Endothelial cell (in vitro differentiated cells): ENCODE data around the gene ADRA2B. TPM values are rescaled to one million over a fixed set of nuclear protein-coding genes. Genes with fewer than 3 reads are reported as not detected.

Experiments used
- DNase-seq: peaks from one replicate; pipeline ENCODE4 v3.0.0; 2021; ENCODE audit warnings: low spot score
- H3K27ac Mint-ChIP-seq: one replicate; pipeline ENCODE4 v1.8.0; 2021; ENCODE audit warnings: mixed read lengths, inconsistent platforms; ENCODE audit not compliant: unreplicated experiment
- H3K27me3 Mint-ChIP-seq: one replicate; pipeline ENCODE4 v1.8.0; 2021; ENCODE audit warnings: mild to moderate bottlenecking, moderate library complexity, mixed read lengths, inconsistent platforms; ENCODE audit not compliant: unreplicated experiment
- H3K36me3 Mint-ChIP-seq: one replicate; pipeline ENCODE4 v1.8.0; 2021; ENCODE audit warnings: mild to moderate bottlenecking, low read depth, mixed read lengths, inconsistent platforms; ENCODE audit not compliant: unreplicated experiment
- H3K4me1 Mint-ChIP-seq: one replicate; pipeline ENCODE4 v1.8.0; 2021; ENCODE audit warnings: mild to moderate bottlenecking, mixed read lengths, inconsistent platforms; ENCODE audit not compliant: unreplicated experiment
- H3K4me3 Mint-ChIP-seq: one replicate; pipeline ENCODE4 v1.8.0; 2021; ENCODE audit warnings: mild to moderate bottlenecking, mixed read lengths, inconsistent platforms; ENCODE audit not compliant: unreplicated experiment
- H3K9me3 Mint-ChIP-seq: one replicate; pipeline ENCODE4 v1.8.0; 2021; ENCODE audit warnings: mixed read lengths, inconsistent platforms; ENCODE audit not compliant: unreplicated experiment
- CTCF ChIP-seq: fragments of 200-600 bp; sonication (generic); IDR thresholded peaks from one replicate; pipeline ENCODE4 v1.5.0; 2021; ENCODE audit warnings: antibody characterized with exemption; ENCODE audit not compliant: unreplicated experiment
- total RNA-seq: library from RNA; stranded (reverse); fragmentation: NEBNext Ultra II Directional; extraction: Animal tissue kit (Norgen Biotek cat#: 25700); gene quantifications from one replicate; pipeline ENCODE4 v1.2.1, GENCODE V29; 2021; ENCODE audit not compliant: unreplicated experiment

ADRA2B gene
- total RNA-seq, 1 donor from 2014 or later = 0.46 TPM

GRCh38 chr2:96129528-96130120, 13.3 kb upstream of the ADRA2B start:
- no peak overlapping the region for H3K4me3 Mint-ChIP-seq
- H3K27me3 Mint-ChIP-seq = peaks cover 9% of the 10 kb centered on the region
- no peak overlapping the region for H3K27ac Mint-ChIP-seq
- H3K36me3 Mint-ChIP-seq = peaks cover 6% of the 10 kb centered on the region
- H3K4me1 Mint-ChIP-seq = no peaks in the 10 kb centered on the region
- H3K9me3 Mint-ChIP-seq = no peaks in the 10 kb centered on the region
- TF ChIP-seq CTCF = no peak
- DNase-seq = no peak

GRCh38 chr2:96128456-96128855, 12.1 kb upstream of the ADRA2B start:
- Mint-ChIP-seq H3K4me1 (no peaks in the 10 kb centered on the region), H3K27me3 (peaks cover 9% of the 10 kb centered on the region), H3K9me3 (no peaks in the 10 kb centered on the region), H3K36me3 (peaks cover 6% of the 10 kb centered on the region), H3K4me3 (no peak overlapping the region), H3K27ac (no peak overlapping the region)
- no peak for DNase-seq
- TF ChIP-seq CTCF = no peak

DNA sequence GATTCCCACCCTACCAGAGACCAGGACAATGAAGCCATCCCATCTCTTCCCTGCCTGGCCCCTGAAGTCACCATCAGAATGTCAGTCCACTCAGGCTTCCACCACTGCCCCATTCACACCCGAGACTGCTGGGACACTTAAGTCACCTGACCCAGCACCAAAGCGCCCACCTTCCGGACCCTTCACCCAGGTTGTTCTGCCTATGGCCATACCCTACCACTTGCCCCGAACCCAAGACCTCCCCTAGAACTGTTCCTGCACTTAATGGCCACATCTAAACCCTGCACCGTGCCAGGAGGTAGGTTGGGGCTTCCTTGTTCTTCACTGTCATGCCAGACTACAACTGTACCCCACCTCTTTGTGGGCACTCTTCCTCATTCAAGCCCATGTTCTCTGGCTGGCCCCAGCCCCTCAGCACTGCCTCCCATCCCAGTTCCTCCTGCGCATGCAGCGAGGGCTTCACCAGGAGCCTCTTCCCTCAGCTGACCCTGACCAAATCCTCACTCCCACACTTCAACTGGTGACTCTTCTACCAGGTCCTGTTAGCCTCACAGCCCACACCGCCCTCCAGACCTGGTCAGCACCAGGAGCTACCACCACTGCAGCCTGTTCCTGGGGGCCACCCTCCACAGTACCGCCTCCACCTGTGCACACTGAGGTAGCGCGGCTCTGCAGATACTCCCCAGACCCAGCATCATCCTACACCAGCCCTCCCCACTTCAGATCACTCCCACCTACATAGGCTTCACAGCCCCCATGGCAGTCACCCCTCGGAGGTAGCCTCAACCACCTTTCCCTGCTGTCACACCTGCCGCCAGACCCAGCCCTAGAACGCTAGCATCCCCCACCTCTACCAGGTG, 8.3 kb upstream of the ADRA2B start:
- H3K27me3 Mint-ChIP-seq = peaks cover 18% of the 10 kb centered on the region

DNA sequence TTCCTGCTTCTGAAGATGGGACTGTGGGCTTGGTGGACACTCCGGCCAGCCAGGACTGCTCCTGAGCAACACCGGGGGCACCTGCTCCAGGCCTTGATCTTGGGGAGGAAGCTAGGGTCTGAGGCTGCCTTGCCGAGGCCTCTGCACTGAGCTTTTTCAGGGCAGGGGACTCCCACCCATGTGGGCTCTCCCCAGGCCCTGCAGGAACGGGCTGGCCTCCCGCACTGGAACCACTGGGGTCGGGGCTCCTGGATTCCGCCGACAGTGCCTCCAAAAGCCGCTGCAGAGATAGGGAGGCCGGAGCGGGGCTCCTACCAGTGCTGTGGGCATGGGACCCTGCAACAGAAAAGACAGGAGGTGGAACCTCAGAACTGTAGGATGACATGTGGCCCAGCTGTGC, 7.6 kb upstream of the ADRA2B start:
- Mint-ChIP-seq H3K4me1 (peaks cover 14% of the 10 kb centered on the region), H3K4me3 (no peak overlapping the region), H3K36me3 (peaks cover 6% of the 10 kb centered on the region), H3K27me3 (peaks cover 21% of the 10 kb centered on the region), H3K9me3 (no peaks in the 10 kb centered on the region), H3K27ac (no peak overlapping the region)
- TF ChIP-seq CTCF = no peak
- no peak for DNase-seq

More for the DNA sequence above, 8.3 kb upstream of the ADRA2B start:
- no peak overlapping the region for H3K27ac Mint-ChIP-seq
- no peak for DNase-seq
- no peaks in the 10 kb centered on the region for H3K9me3 Mint-ChIP-seq
- peaks cover 6% of the 10 kb centered on the region for H3K36me3 Mint-ChIP-seq
- peaks cover 10% of the 10 kb centered on the region for H3K4me1 Mint-ChIP-seq
- no peak overlapping the region for H3K4me3 Mint-ChIP-seq
- TF ChIP-seq CTCF = no peak

DNA sequence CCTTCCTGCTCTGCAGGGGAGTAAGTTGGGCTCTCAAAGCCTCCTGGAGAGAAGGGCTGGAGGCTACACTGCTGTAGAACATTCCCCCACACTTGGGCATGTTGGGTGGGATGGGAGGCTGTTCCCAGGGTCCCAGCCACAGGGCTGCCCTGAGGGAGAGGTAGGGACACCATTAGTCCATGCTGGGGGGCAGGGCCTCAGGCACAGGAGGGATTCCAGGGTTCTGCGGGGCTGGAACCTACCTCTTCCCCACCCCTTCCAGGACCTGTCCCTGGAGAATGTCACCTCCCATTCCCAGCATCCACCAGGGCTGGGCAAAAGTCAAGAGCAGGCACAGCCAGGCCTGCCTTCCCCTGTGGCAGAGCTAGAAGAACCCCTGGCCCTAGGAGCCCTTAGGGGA, 6.9 kb upstream of the ADRA2B start:
- peaks cover 16% of the 10 kb centered on the region for H3K4me1 Mint-ChIP-seq
- H3K36me3 Mint-ChIP-seq = peaks cover 6% of the 10 kb centered on the region
- TF ChIP-seq CTCF = no peak
- peaks cover 24% of the 10 kb centered on the region for H3K27me3 Mint-ChIP-seq
- no peak overlapping the region for H3K27ac Mint-ChIP-seq
- H3K9me3 Mint-ChIP-seq = no peaks in the 10 kb centered on the region
- no peak overlapping the region for H3K4me3 Mint-ChIP-seq
- no peak for DNase-seq
